Measurements from ENCODE around the gene GPR156.

DNA sequence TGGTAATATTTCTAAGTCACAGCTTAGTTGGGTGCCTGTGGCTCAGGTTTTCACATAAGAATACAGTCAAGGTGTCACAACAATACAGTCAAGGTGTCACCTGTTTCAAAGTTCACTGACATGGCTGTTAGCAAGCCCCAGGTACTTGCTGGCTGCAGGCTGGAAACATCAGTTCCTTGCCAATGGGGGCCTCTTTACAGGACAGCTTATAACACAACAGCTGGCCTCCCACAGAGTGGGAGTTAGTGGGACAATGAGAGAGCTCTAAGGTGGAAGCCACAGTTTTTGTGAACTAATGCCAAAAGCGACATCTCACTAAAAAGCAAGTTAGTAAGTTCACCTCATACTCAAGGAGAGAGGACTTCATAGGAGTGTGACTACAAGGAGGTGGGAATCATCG, 45.4 kb downstream of the GPR156 start:
- TF ChIP-seq EZH2phosphoT487 (IDR thresholded peaks at IDR 0.05; ENCODE audit: insufficient read depth, low read depth) (no peak), EZH2 (IDR thresholded peaks at IDR 0.05; ENCODE audit: insufficient read depth, poor library complexity, severe bottlenecking) (no peak)
